HG02623 (cell line): ENCODE results near the gene UST.
"Not testable (repeated sequence)": the region's sequence is repeated elsewhere in the genome, so short reads cannot be mapped to it uniquely, and the experiment has no call there.

ENCODE experiments used
- ATAC-seq: cut with Tn5 transposase; IDR thresholded peaks from one replicate; pipeline ENCODE4 v1.9.1; 2021; ENCODE audit warnings: moderate library complexity; ENCODE audit not compliant: unreplicated experiment

The UST gene

GRCh38 chr6:148864132-148864531, 117.3 kb downstream of the UST start:
- not testable (repeated sequence) for ATAC-seq

- ATAC-seq, result no peak
Measured at GRCh38 chr6:148864941-148865340, 118.1 kb downstream of the UST start.

- peak; percentile 98 for ATAC-seq
Measured at GRCh38 chr6:148866657-148867268, 119.9 kb downstream of the UST start.

GRCh38 chr6:148867862-148868261, 121.0 kb downstream of the UST start:
- ATAC-seq, result no peak

- no peak for ATAC-seq
Measured at GRCh38 chr6:148868314-148868713, 121.5 kb downstream of the UST start.

- no peak for ATAC-seq
Measured at GRCh38 chr6:148868901-148869300, 122.1 kb downstream of the UST start.

GRCh38 chr6:148869585-148869984, 122.8 kb downstream of the UST start:
- ATAC-seq, result no peak

GRCh38 chr6:148873154-148873553, 126.3 kb downstream of the UST start:
- ATAC-seq, result no peak

GRCh38 chr6:148873868-148874267, 127.0 kb downstream of the UST start:
- no peak for ATAC-seq

- no peak for ATAC-seq
Measured at GRCh38 chr6:148874698-148875293, 128.0 kb downstream of the UST start.

- ATAC-seq, result no peak
Measured at GRCh38 chr6:148878683-148879082, 131.9 kb downstream of the UST start.

GRCh38 chr6:148880742-148881141, 133.9 kb downstream of the UST start:
- ATAC-seq, result not testable (repeated sequence)

GRCh38 chr6:148881593-148882311, 134.9 kb downstream of the UST start:
- ATAC-seq, result no peak

- ATAC-seq, result no peak
Measured at GRCh38 chr6:148883270-148883669, 136.4 kb downstream of the UST start.

- no peak for ATAC-seq
Measured at GRCh38 chr6:148884461-148884860, 137.6 kb downstream of the UST start.

GRCh38 chr6:148885136-148885865, 138.5 kb downstream of the UST start:
- no peak for ATAC-seq

GRCh38 chr6:148885925-148886845, 139.4 kb downstream of the UST start:
- ATAC-seq, result no peak

- ATAC-seq, result no peak
Measured at GRCh38 chr6:148887181-148887580, 140.4 kb downstream of the UST start.

- no peak for ATAC-seq
Measured at GRCh38 chr6:148888856-148889255, 142.0 kb downstream of the UST start.

- ATAC-seq, result no peak
Measured at GRCh38 chr6:148890096-148890495, 143.3 kb downstream of the UST start.
